NB4 (cell line): Measurements from ENCODE around the gene DCDC2.

Experiments used
- DNase-seq: peaks from one replicate; pipeline ENCODE4 v3.0.0; 2010; ENCODE audit warnings: low read depth
- H3K4me3 ChIP-seq: one replicate; pipeline ENCODE4 v1.5.1; 2011; ENCODE audit warnings: mild to moderate bottlenecking, low read depth, low read length, moderate library complexity
- MYC ChIP-seq: IDR thresholded peaks from 2 replicates; pipeline ENCODE4 v1.6.1; 2011; ENCODE audit warnings: low read depth, low read length
- POLR2A ChIP-seq: IDR thresholded peaks from 2 replicates; pipeline ENCODE4 v1.6.1; 2011; ENCODE audit warnings: mild to moderate bottlenecking; ENCODE audit not compliant: insufficient read length; ENCODE audit errors: extremely low read depth
- TF ChIP-seq, protein P1 (sequence below): IDR thresholded peaks from one replicate; pipeline ENCODE4 v1.5.1; 2012; ENCODE audit warnings: low read depth, low read length
- TF ChIP-seq, protein P2 (sequence below): IDR thresholded peaks from 2 replicates; pipeline ENCODE4 v1.6.1; 2011; ENCODE audit warnings: low read depth, low read length

Gene DCDC2

DNA sequence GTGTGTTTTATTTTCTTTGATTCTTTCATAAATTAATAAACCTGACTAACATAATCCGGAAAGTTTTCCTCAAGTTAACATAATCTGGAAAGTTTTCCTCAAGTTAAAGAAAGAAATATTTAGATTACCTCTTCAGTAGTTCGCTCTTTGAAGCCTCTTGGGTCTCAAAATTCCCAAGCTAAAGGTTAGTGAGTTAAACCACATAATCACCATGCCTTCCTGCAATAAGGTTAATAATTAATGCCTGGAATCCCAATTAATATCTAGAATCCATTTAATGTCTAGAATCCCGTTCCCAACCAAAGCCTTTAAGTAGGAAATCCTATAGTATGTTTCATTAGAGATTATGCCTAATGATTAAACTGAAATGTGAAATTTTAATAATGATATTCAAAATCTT is 12.9 kb downstream of the DCDC2 start:
- H3K4me3 ChIP-seq, result no peak overlapping the region
- TF ChIP-seq, protein P1, sequence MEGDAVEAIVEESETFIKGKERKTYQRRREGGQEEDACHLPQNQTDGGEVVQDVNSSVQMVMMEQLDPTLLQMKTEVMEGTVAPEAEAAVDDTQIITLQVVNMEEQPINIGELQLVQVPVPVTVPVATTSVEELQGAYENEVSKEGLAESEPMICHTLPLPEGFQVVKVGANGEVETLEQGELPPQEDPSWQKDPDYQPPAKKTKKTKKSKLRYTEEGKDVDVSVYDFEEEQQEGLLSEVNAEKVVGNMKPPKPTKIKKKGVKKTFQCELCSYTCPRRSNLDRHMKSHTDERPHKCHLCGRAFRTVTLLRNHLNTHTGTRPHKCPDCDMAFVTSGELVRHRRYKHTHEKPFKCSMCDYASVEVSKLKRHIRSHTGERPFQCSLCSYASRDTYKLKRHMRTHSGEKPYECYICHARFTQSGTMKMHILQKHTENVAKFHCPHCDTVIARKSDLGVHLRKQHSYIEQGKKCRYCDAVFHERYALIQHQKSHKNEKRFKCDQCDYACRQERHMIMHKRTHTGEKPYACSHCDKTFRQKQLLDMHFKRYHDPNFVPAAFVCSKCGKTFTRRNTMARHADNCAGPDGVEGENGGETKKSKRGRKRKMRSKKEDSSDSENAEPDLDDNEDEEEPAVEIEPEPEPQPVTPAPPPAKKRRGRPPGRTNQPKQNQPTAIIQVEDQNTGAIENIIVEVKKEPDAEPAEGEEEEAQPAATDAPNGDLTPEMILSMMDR, result no peak
- TF ChIP-seq MYC, result no peak
- TF ChIP-seq, protein P2, sequence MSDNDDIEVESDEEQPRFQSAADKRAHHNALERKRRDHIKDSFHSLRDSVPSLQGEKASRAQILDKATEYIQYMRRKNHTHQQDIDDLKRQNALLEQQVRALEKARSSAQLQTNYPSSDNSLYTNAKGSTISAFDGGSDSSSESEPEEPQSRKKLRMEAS, result no peak
- TF ChIP-seq POLR2A, result no peak
- DNase-seq, result no peak

DNA sequence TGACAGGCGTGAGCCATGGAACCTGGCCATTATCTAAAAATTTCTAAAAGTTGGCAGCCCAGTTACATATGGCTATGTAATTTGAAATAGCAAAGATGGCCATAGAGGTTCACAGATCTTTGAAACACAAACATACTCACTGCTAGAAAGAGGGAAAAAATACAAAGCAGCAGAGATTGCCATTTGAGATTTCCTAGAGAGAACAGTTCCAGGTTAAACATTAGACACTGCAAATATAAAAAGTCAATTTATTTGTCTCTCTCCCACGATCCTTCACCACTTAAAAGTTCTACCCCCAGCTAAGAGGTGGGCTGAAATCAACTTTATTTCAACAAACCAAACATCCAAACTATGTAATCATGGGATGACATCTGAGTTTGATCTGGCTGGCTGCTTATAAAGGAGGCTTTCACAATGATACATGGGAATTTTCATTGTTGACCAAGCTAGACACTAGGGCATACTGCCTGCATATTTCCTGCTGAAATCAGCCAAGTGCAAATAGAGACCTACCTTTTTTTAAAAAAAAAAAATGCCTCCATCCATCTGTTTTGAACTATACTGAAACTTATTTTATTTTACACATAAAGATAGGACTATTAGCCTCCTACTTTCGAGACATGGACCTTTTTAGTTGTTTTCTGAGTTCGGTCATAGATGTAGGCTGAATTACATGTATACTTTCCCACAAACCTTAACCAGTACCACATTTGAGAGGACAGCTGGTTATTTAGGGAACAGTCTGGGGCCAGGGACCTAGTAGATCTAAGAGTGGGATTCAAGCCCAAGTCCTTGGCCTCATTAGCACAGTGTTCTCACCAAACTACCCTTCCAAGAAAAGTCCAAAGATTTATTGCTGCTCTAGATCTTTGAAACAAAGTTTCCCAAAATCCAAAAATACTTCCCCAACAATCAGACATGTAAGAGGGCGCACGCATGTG is 16.6 kb downstream of the DCDC2 start:
- H3K4me3 ChIP-seq, result no peak overlapping the region
- TF ChIP-seq POLR2A, result no peak
- TF ChIP-seq, protein P1, result no peak
- TF ChIP-seq, protein P2, result no peak
- TF ChIP-seq MYC, result no peak
- no peak for DNase-seq

DNA sequence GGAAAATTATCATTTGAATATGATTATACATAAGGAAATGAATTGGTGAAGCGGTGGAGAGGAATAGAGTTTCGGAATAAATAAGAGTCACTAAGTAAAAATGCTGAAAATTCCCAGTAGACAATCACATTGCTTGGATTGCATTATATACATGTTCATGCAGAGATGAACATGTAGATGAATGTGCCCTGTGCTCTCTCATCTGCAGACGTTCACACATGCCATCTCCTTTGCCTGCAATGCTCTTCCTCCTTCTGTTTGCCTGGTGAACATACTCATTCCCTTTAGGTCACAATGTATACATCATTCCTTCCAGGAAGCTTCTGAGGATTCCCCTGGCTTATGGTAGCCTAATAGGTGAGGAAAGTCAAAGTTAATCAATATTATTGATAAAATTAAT is 17.9 kb downstream of the DCDC2 start:
- DNase-seq, result no peak
- TF ChIP-seq POLR2A (no peak), MYC (no peak)
- TF ChIP-seq, protein P2, result no peak
- TF ChIP-seq, protein P1, result no peak
- H3K4me3 ChIP-seq, result no peak overlapping the region

DNA sequence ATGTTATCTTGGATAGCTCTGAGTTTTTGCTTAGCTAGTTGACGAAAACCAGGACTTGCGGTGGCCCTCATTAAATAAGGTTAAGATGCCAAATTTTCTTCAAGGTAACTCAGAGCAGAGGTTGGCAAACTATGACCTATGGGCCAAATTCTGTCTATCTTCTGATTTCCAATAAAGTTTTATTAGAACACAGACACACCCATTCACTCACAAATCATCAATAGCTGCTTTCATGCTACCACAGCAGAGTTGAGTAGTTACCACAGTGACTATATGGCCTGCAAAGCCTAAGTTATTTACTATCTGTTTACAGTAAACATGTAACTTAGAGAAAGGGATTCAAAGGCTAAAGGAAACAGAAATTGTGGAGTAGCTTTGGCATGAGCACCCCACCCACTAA is 23.6 kb downstream of the DCDC2 start:
- TF ChIP-seq MYC (no peak), POLR2A (no peak)
- TF ChIP-seq, protein P1, result no peak
- TF ChIP-seq, protein P2, result no peak
- no peak for DNase-seq
- no peak overlapping the region for H3K4me3 ChIP-seq

DNA sequence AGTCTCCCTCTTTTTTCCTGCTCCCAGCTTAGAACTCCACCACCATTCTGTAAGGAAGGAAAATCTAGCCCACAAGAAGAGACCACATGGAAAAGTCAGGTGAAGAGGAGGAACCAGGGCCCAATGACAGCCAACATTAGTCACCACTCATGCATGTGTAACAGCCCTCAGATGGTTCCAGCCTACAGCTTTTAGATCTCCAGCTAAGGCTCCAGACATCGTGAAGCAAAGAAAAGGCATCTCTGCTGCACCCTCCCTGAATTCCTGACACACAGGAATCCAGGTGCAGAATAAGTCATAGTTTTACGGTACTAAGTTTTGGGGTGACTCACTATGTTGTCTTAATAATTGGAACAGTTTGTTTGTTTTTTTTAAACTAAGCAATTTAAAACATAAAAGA is 25.5 kb downstream of the DCDC2 start:
- TF ChIP-seq, protein P2, result no peak
- TF ChIP-seq, protein P1, result no peak
- no peak for DNase-seq
- H3K4me3 ChIP-seq, result no peak overlapping the region
